ENCODE results near the gene THBS4. TPM values are rescaled to one million over a fixed set of nuclear protein-coding genes. Genes with fewer than 3 reads are reported as not detected.

THBS4 gene
- total RNA-seq, 1 donor from 2014 or later = 6.1 TPM

GRCh38 chr5:80072103-80073073, 37.2 kb downstream of the THBS4 start:
- Mint-ChIP-seq H3K27ac (no peak overlapping the region), H3K9me3 (ENCODE audit: low read depth) (no peaks in the 10 kb centered on the region), H3K36me3 (ENCODE audit: insufficient read depth) (peaks cover 4% of the 10 kb centered on the region), H3K4me1 (ENCODE audit: low read depth) (peaks cover 2% of the 10 kb centered on the region), H3K4me3 (ENCODE audit: low read depth) (no peak overlapping the region), H3K27me3 (no peaks in the 10 kb centered on the region)
- TF ChIP-seq, protein P1, sequence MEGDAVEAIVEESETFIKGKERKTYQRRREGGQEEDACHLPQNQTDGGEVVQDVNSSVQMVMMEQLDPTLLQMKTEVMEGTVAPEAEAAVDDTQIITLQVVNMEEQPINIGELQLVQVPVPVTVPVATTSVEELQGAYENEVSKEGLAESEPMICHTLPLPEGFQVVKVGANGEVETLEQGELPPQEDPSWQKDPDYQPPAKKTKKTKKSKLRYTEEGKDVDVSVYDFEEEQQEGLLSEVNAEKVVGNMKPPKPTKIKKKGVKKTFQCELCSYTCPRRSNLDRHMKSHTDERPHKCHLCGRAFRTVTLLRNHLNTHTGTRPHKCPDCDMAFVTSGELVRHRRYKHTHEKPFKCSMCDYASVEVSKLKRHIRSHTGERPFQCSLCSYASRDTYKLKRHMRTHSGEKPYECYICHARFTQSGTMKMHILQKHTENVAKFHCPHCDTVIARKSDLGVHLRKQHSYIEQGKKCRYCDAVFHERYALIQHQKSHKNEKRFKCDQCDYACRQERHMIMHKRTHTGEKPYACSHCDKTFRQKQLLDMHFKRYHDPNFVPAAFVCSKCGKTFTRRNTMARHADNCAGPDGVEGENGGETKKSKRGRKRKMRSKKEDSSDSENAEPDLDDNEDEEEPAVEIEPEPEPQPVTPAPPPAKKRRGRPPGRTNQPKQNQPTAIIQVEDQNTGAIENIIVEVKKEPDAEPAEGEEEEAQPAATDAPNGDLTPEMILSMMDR (IDR thresholded peaks at IDR 0.05; ENCODE audit: unreplicated experiment) = no peak
- DNase-seq (ENCODE audit: low spot score, unreplicated experiment) = no peak

DNA sequence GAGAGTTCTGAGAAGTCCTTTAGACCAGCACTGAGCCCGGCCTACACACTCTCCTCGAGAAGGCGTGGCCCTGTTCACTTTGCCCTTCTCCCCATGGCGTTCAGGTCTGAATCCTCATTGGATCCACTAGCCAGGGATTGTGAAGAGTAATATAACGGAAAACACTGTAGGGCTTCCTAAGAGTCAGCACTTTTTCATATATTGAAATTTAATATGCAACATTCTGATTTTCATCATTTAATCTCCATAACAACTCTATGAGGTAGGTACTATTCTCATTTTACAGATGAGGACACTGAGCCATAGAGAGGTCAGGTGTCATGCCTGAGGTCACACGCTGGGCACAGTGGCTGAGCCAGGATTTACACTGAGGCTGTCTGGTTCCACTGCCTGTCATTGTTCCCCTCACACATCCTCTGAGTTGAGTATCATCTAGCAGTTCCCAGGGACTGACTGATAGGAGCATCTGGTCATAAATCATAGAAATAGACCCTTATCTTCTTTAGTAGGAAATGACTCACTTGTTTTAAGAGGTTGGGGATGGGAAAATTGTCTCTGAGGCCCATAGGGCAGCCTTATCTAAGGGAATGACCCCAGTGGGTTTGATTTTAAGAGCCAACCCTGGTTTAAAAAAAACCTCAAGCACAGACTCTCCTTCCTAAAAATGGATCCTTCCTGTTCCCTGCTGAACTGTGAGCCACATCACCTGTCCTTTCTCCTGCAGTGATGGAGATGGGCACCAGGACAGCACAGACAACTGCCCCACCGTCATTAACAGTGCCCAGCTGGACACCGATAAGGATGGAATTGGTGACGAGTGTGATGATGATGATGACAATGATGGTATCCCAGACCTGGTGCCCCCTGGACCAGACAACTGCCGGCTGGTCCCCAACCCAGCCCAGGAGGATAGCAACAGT, 41.2 kb downstream of the THBS4 start:
- TF ChIP-seq, protein P1 (IDR thresholded peaks at IDR 0.05; ENCODE audit: unreplicated experiment) = no peak
- no peaks in the 10 kb centered on the region for H3K9me3 Mint-ChIP-seq (ENCODE audit: low read depth)
- H3K27me3 Mint-ChIP-seq = no peaks in the 10 kb centered on the region
- H3K36me3 Mint-ChIP-seq (ENCODE audit: insufficient read depth) = peaks cover 4% of the 10 kb centered on the region
- H3K4me3 Mint-ChIP-seq (ENCODE audit: low read depth) = no peak overlapping the region
- H3K4me1 Mint-ChIP-seq (ENCODE audit: low read depth) = no peaks in the 10 kb centered on the region
- no peak overlapping the region for H3K27ac Mint-ChIP-seq
- DNase-seq (ENCODE audit: low spot score, unreplicated experiment) = no peak

DNA sequence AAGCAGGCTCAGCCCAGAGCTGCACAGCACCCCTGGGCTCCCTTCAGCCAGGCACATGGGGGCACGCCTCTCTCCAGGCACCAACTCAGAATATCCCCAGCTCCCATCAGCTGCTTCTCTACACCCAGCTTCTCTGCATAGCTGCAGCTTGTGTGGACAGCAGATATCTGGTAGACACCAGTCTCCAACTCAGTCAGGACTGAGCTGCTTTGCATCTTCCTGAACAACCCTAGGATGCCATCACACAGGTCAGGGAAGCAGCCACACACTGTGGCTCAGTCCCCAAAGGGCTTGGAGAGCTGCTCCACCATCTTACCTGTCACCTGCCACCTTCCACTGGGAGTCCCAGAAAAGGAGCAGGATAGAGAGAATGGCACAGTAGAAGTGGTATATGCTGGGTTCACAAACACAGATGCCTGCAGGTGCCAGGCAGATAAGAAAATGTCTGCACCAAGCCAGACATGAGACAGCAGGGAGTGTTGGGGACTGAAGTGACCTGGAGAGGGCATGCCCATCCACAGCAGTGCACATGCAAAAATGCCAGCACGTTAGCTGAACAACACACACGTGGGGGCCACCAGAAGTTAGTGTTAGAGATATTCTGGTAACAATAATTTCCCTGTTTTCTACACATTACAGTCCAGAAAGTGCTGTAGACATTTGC, 42.0 kb downstream of the THBS4 start:
- DNase-seq (ENCODE audit: low spot score, unreplicated experiment) = no peak
- TF ChIP-seq, protein P1 (IDR thresholded peaks at IDR 0.05; ENCODE audit: unreplicated experiment) = no peak
- Mint-ChIP-seq H3K9me3 (ENCODE audit: low read depth) (no peaks in the 10 kb centered on the region), H3K27me3 (no peaks in the 10 kb centered on the region), H3K4me3 (ENCODE audit: low read depth) (no peak overlapping the region), H3K4me1 (ENCODE audit: low read depth) (no peaks in the 10 kb centered on the region), H3K27ac (no peak overlapping the region), H3K36me3 (ENCODE audit: insufficient read depth) (peaks cover 4% of the 10 kb centered on the region)

DNA sequence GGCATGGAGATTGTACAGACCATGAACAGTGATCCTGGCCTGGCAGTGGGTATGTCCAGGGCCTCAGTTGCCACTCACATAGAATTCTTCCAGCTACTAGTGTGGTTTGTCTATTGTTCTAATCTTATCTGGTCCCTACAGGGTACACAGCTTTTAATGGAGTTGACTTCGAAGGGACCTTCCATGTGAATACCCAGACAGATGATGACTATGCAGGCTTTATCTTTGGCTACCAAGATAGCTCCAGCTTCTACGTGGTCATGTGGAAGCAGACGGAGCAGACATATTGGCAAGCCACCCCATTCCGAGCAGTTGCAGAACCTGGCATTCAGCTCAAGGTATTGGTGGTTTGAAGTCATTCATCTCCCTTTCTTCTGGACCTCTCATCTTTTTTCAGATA, 43.8 kb downstream of the THBS4 start:
- no peak overlapping the region for H3K4me3 Mint-ChIP-seq (ENCODE audit: low read depth)
- H3K27ac Mint-ChIP-seq = no peak overlapping the region
- H3K9me3 Mint-ChIP-seq (ENCODE audit: low read depth) = no peaks in the 10 kb centered on the region
- no peak for DNase-seq (ENCODE audit: low spot score, unreplicated experiment)
- TF ChIP-seq, protein P1 (IDR thresholded peaks at IDR 0.05; ENCODE audit: unreplicated experiment) = no peak
- no peaks in the 10 kb centered on the region for H3K27me3 Mint-ChIP-seq
- no peaks in the 10 kb centered on the region for H3K4me1 Mint-ChIP-seq (ENCODE audit: low read depth)
- H3K36me3 Mint-ChIP-seq (ENCODE audit: insufficient read depth) = peaks cover 4% of the 10 kb centered on the region

- TF ChIP-seq, protein P1 (IDR thresholded peaks at IDR 0.05; ENCODE audit: unreplicated experiment) = no peak
- no peak overlapping the region for H3K4me3 Mint-ChIP-seq (ENCODE audit: low read depth)
- no peak overlapping the region for H3K27ac Mint-ChIP-seq
- H3K36me3 Mint-ChIP-seq (ENCODE audit: insufficient read depth) = peaks cover 2% of the 10 kb centered on the region
- H3K9me3 Mint-ChIP-seq (ENCODE audit: low read depth) = no peaks in the 10 kb centered on the region
- H3K27me3 Mint-ChIP-seq = no peaks in the 10 kb centered on the region
- DNase-seq (ENCODE audit: low spot score, unreplicated experiment) = no peak
- peaks cover 5% of the 10 kb centered on the region for H3K4me1 Mint-ChIP-seq (ENCODE audit: low read depth)
Observed at GRCh38 chr5:80082281-80082680, 47.1 kb downstream of the THBS4 start.

Data from progenitor cell of endocrine pancreas (in vitro differentiated cells).